ENCODE data around the gene ANKRD17.

Gene ANKRD17

DNA sequence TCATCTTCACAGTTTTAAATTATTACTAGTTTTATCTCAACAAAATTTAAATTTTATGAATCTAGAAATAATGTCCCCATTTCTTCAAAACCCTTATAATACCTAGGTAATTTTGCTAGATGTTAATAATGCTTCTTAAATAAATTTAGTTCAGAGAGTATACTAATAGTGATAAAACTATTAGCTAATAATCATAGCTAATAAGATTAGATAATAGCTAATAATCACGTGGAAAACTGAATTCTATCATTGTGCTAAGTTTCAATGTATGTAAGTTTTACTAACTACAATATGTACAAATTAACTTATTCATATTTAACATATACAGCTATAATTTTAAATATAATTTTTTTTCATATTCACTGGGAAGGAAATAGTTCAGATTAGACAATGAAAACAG lies 10.2 kb downstream of the ANKRD17 start:
- DNase-seq (ENCODE audit: low read depth): no peak
- no peak overlapping the region for H3K4me3 ChIP-seq (ENCODE audit: control insufficient read depth, low read depth, low read length)
- TF ChIP-seq, protein P1, sequence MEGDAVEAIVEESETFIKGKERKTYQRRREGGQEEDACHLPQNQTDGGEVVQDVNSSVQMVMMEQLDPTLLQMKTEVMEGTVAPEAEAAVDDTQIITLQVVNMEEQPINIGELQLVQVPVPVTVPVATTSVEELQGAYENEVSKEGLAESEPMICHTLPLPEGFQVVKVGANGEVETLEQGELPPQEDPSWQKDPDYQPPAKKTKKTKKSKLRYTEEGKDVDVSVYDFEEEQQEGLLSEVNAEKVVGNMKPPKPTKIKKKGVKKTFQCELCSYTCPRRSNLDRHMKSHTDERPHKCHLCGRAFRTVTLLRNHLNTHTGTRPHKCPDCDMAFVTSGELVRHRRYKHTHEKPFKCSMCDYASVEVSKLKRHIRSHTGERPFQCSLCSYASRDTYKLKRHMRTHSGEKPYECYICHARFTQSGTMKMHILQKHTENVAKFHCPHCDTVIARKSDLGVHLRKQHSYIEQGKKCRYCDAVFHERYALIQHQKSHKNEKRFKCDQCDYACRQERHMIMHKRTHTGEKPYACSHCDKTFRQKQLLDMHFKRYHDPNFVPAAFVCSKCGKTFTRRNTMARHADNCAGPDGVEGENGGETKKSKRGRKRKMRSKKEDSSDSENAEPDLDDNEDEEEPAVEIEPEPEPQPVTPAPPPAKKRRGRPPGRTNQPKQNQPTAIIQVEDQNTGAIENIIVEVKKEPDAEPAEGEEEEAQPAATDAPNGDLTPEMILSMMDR (conservative IDR thresholded peaks at IDR 0.05; ENCODE audit: control insufficient read depth, insufficient read depth, low read depth, low read length): no peak

DNA sequence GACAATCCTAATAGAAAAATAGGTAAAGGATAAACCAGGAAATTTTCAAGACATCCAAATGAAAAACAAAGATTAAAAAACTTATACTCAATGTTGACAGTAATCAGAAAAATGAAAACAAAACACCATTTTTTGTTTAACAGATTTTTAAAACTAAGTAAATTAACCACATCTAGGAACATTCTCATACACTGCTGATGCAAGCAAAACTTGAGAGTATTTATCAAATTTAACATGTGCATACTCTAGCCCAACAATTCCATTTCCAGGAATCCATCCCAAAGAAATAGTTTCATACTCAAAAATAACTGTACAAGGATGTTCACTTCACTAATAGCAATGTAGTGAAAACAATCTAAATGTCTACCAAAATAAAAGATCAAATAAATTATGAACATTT lies 11.5 kb downstream of the ANKRD17 start:
- no peak overlapping the region for H3K4me3 ChIP-seq (ENCODE audit: control insufficient read depth, low read depth, low read length)
- no peak for DNase-seq (ENCODE audit: low read depth)
- TF ChIP-seq, protein P1 (conservative IDR thresholded peaks at IDR 0.05; ENCODE audit: control insufficient read depth, insufficient read depth, low read depth, low read length): no peak

DNA sequence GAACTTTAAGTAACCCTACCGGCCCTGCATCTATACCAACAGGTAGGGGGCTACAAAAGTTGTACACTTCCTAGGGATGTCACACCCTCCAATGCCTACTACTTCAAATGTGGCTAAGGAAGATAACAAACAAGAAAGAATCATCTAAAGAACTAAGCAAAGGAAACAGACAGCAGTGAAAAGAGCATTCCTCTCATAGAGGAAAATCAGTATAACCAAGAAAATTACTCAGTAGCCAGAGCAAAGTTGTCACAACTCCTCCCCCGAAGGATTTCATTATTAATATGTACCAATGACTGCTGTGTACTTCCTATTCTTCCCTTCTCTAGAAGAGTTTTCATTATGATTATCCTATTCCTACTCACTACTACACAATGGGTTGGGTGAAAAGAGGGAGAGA lies 12.6 kb downstream of the ANKRD17 start:
- no peak for DNase-seq (ENCODE audit: low read depth)
- H3K4me3 ChIP-seq (ENCODE audit: control insufficient read depth, low read depth, low read length): no peak overlapping the region
- TF ChIP-seq, protein P1 (conservative IDR thresholded peaks at IDR 0.05; ENCODE audit: control insufficient read depth, insufficient read depth, low read depth, low read length): no peak

DNA sequence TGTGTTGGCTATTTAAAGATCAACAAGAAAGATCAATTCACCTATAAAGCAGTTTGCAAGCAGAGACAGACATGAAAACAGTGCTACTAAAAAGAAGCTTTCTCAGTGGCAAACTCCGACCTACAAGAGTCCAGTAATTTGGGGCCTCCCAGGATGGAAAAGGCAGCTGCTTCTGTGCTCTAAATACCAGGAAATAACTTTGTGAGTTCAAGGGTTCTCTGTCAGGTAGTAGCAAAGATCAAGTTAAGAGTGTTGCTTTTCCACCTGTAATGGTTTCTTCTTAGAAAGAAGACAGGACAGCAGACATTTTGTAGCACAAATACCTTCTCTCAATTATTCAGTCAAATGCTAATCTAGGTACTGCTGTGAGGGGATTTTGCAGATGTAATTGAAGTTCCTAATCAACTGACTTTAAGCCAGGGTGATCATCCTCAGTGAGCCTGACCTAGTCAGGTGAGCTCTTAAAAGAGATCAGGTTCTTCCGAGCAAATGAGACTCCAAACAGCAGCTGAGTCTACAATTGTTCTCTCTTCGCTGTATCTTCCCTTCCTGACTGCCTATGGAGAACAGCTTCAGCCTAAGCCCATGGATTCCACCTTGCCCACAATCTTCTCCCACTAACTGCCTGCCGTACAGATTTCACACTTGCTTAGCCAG lies 13.5 kb downstream of the ANKRD17 start:
- H3K4me3 ChIP-seq (ENCODE audit: control insufficient read depth, low read depth, low read length): no peak overlapping the region
- no peak for DNase-seq (ENCODE audit: low read depth)
- TF ChIP-seq, protein P1 (conservative IDR thresholded peaks at IDR 0.05; ENCODE audit: control insufficient read depth, insufficient read depth, low read depth, low read length): no peak

DNA sequence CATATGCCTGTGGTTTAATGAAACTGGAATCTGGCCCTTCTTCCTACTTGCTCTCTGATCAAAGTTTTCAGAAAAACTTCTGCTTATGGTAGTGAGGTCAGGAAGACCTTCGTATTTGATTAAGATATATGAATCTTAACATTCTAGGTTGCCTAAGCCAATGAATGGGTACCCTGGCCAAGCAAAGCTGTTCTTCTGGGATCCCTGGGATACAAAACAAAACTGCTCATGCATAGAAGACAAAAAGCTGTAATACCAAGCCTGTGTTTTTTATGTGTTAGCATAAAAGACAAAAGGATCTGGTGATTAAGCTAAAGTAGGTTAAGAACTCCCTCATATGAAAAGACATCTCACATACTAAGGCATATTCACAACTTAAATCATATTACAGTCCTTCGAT lies 21.6 kb downstream of the ANKRD17 start:
- TF ChIP-seq, protein P1 (conservative IDR thresholded peaks at IDR 0.05; ENCODE audit: control insufficient read depth, insufficient read depth, low read depth, low read length): no peak

DNA sequence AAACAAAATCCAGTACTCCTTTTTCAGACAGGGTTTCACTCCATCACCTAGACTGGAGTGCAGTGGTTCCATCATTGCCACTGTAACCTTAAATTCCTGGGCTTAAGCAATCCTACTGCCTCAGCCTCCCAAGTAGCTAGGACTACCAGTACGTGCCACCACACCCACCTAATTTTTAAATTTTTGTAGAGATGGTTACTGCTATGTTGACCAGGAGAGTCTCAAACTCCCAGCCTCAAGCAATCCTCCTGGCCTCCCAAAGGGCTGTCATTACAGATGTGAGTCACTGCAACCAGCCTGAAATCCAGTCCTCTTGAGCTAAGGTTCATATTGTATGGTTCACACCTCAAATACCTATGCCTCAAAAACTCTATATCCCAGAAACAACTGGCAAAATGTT lies 22.4 kb downstream of the ANKRD17 start:
- no peak for DNase-seq (ENCODE audit: low read depth)
- H3K4me3 ChIP-seq (ENCODE audit: control insufficient read depth, low read depth, low read length): no peak overlapping the region

More for the DNA sequence above, 21.6 kb downstream of the ANKRD17 start:
- H3K4me3 ChIP-seq (ENCODE audit: control insufficient read depth, low read depth, low read length): no peak overlapping the region
- no peak for DNase-seq (ENCODE audit: low read depth)

More for the DNA sequence above, 22.4 kb downstream of the ANKRD17 start:
- TF ChIP-seq, protein P1 (conservative IDR thresholded peaks at IDR 0.05; ENCODE audit: control insufficient read depth, insufficient read depth, low read depth, low read length): no peak

All from fibroblast of mammary gland (primary cell).